IPS-18a (cell line): ENCODE data around the gene C10orf62.
"Not testable (repeated sequence)": the region's sequence is repeated elsewhere in the genome, so short reads cannot be mapped to it uniquely, and the experiment has no call there.

ENCODE experiments used
- H3K27ac ChIP-seq: one replicate; pipeline ENCODE4 v1.5.1; 2013; ENCODE audit warnings: low read length
- H3K27me3 ChIP-seq: one replicate; pipeline ENCODE4 v1.6.1; 2013; ENCODE audit warnings: mild to moderate bottlenecking, low read length; ENCODE audit not compliant: control insufficient read depth, insufficient read depth
- H3K36me3 ChIP-seq: one replicate; pipeline ENCODE4 v1.6.1; 2013; ENCODE audit warnings: low read depth, low read length; ENCODE audit not compliant: control insufficient read depth
- H3K4me1 ChIP-seq: one replicate; pipeline ENCODE4 v1.6.1; 2013; ENCODE audit warnings: low read depth, low read length; ENCODE audit not compliant: control insufficient read depth
- H3K4me3 ChIP-seq: one replicate; pipeline ENCODE4 v1.5.1; 2013; ENCODE audit warnings: low read length
- H3K9ac ChIP-seq: one replicate; pipeline ENCODE4 v1.6.1; 2013; ENCODE audit warnings: mild to moderate bottlenecking, low read length, moderate library complexity
- H3K9me3 ChIP-seq: one replicate; pipeline ENCODE4 v1.6.1; 2013; ENCODE audit warnings: low read depth, low read length; ENCODE audit not compliant: control insufficient read depth

The C10orf62 gene

GRCh38 chr10:97570146-97570788 lies 19.3 kb upstream of the C10orf62 start:
- H3K9ac ChIP-seq, result no peak overlapping the region
- H3K27ac ChIP-seq, result no peak overlapping the region
- H3K4me1 ChIP-seq, result no peaks in the 10 kb centered on the region
- no peaks in the 10 kb centered on the region for H3K9me3 ChIP-seq
- H3K36me3 ChIP-seq, result no peaks in the 10 kb centered on the region
- no peak overlapping the region for H3K4me3 ChIP-seq
- no peaks in the 10 kb centered on the region for H3K27me3 ChIP-seq

- Histone ChIP-seq H3K36me3 (no peaks in the 10 kb centered on the region), H3K27ac (no peak overlapping the region), H3K4me1 (no peaks in the 10 kb centered on the region), H3K4me3 (no peak overlapping the region), H3K9me3 (no peaks in the 10 kb centered on the region), H3K9ac (no peak overlapping the region), H3K27me3 (no peaks in the 10 kb centered on the region)
Measured at GRCh38 chr10:97570789-97571471, 18.6 kb upstream of the C10orf62 start.

GRCh38 chr10:97571622-97572021 lies 17.9 kb upstream of the C10orf62 start:
- no peaks in the 10 kb centered on the region for H3K4me1 ChIP-seq
- H3K4me3 ChIP-seq, result no peak overlapping the region
- no peaks in the 10 kb centered on the region for H3K36me3 ChIP-seq
- H3K27me3 ChIP-seq, result no peaks in the 10 kb centered on the region
- no peak overlapping the region for H3K9ac ChIP-seq
- H3K27ac ChIP-seq, result no peak overlapping the region
- H3K9me3 ChIP-seq, result no peaks in the 10 kb centered on the region

GRCh38 chr10:97572214-97572989 lies 17.1 kb upstream of the C10orf62 start, which contains the start of gene ANKRD2:
Gene ANKRD2, plus strand, starts transcription at chr10:97572779. Its CDS starts 10 bp downstream, at chr10:97572789.
- Histone ChIP-seq H3K27me3 (no peaks in the 10 kb centered on the region), H3K9me3 (no peaks in the 10 kb centered on the region), H3K4me3 (no peak within 1 kb of the TSS), H3K4me1 (no peaks in the 10 kb centered on the region), H3K36me3 (no peaks in the 10 kb centered on the region), H3K27ac (no peak within 1 kb of the TSS), H3K9ac (no peak within 1 kb of the TSS)

GRCh38 chr10:97573021-97573420 lies 16.5 kb upstream of the C10orf62 start:
- H3K27ac ChIP-seq, result no peak overlapping the region
- no peaks in the 10 kb centered on the region for H3K4me1 ChIP-seq
- no peak overlapping the region for H3K9ac ChIP-seq

GRCh38 chr10:97573672-97574071 lies 15.8 kb upstream of the C10orf62 start:
- Histone ChIP-seq H3K4me3 (no peak overlapping the region), H3K27me3 (no peaks in the 10 kb centered on the region), H3K9ac (no peak overlapping the region), H3K27ac (no peak overlapping the region), H3K4me1 (no peaks in the 10 kb centered on the region), H3K36me3 (no peaks in the 10 kb centered on the region), H3K9me3 (no peaks in the 10 kb centered on the region)

More at GRCh38 chr10:97573021-97573420, 16.5 kb upstream of the C10orf62 start:
- Histone ChIP-seq H3K36me3 (no peaks in the 10 kb centered on the region), H3K27me3 (no peaks in the 10 kb centered on the region), H3K4me3 (no peak overlapping the region), H3K9me3 (no peaks in the 10 kb centered on the region)

- H3K9me3 ChIP-seq, result no peaks in the 10 kb centered on the region
- H3K27ac ChIP-seq, result no peak overlapping the region
Measured at GRCh38 chr10:97574374-97575126, 15.0 kb upstream of the C10orf62 start.

GRCh38 chr10:97575127-97575668 lies 14.3 kb upstream of the C10orf62 start:
- H3K27ac ChIP-seq, result no peak overlapping the region
- H3K9ac ChIP-seq, result no peak overlapping the region
- H3K36me3 ChIP-seq, result no peaks in the 10 kb centered on the region
- no peaks in the 10 kb centered on the region for H3K27me3 ChIP-seq
- no peak overlapping the region for H3K4me3 ChIP-seq
- H3K4me1 ChIP-seq, result no peaks in the 10 kb centered on the region
- H3K9me3 ChIP-seq, result no peaks in the 10 kb centered on the region

More at GRCh38 chr10:97574374-97575126, 15.0 kb upstream of the C10orf62 start:
- Histone ChIP-seq H3K4me1 (no peaks in the 10 kb centered on the region), H3K4me3 (no peak overlapping the region), H3K9ac (no peak overlapping the region), H3K36me3 (no peaks in the 10 kb centered on the region), H3K27me3 (no peaks in the 10 kb centered on the region)

- not testable (repeated sequence) for H3K9me3 ChIP-seq, H3K9ac ChIP-seq, H3K36me3 ChIP-seq, H3K4me3 ChIP-seq, H3K27ac ChIP-seq, H3K27me3 ChIP-seq, H3K4me1 ChIP-seq
Measured at GRCh38 chr10:97576487-97576886, 13.0 kb upstream of the C10orf62 start.

- H3K27me3 ChIP-seq, result no peaks in the 10 kb centered on the region
- H3K36me3 ChIP-seq, result no peaks in the 10 kb centered on the region
- H3K4me1 ChIP-seq, result no peaks in the 10 kb centered on the region
- no peak overlapping the region for H3K9ac ChIP-seq
- no peak overlapping the region for H3K27ac ChIP-seq
- no peaks in the 10 kb centered on the region for H3K9me3 ChIP-seq
- no peak overlapping the region for H3K4me3 ChIP-seq
Measured at GRCh38 chr10:97577701-97578100, 11.8 kb upstream of the C10orf62 start.
